ENCODE measurements around the gene DDX1.

- no peak for TF ChIP-seq CTCF (IDR thresholded peaks at IDR 0.05)
- no peak for TF ChIP-seq POLR2AphosphoS5 (IDR thresholded peaks at IDR 0.05; ENCODE audit: insufficient read depth in 1 of 2, low read depth in 1 of 2)
These were observed 26.3 kb upstream of the DDX1 start for GRCh38 chr2:15565392-15565791.
